GM20431 (cell line): ENCODE results near the gene ARHGAP27.
"Not testable (repeated sequence)": the region's sequence is repeated elsewhere in the genome, so short reads cannot be mapped to it uniquely, and the experiment has no call there.

Experiments used
- in situ Hi-C: fragments of 300-500 bp; cut with MseI, MboI; formaldehyde crosslinking; loops from one replicate; pipeline ENCODE4 v1.15.0; 2020; ENCODE audit warnings: low sequenced_read_pairs; ENCODE audit not compliant: unreplicated experiment

Gene ARHGAP27

GRCh38 chr17:45446872-45447625 is 14.4 kb upstream of the ARHGAP27 start:
- in situ Hi-C loops = not testable (repeated sequence)

- in situ Hi-C loops = not testable (repeated sequence)
Observed at GRCh38 chr17:45445901-45446743, 13.5 kb upstream of the ARHGAP27 start.

DNA sequence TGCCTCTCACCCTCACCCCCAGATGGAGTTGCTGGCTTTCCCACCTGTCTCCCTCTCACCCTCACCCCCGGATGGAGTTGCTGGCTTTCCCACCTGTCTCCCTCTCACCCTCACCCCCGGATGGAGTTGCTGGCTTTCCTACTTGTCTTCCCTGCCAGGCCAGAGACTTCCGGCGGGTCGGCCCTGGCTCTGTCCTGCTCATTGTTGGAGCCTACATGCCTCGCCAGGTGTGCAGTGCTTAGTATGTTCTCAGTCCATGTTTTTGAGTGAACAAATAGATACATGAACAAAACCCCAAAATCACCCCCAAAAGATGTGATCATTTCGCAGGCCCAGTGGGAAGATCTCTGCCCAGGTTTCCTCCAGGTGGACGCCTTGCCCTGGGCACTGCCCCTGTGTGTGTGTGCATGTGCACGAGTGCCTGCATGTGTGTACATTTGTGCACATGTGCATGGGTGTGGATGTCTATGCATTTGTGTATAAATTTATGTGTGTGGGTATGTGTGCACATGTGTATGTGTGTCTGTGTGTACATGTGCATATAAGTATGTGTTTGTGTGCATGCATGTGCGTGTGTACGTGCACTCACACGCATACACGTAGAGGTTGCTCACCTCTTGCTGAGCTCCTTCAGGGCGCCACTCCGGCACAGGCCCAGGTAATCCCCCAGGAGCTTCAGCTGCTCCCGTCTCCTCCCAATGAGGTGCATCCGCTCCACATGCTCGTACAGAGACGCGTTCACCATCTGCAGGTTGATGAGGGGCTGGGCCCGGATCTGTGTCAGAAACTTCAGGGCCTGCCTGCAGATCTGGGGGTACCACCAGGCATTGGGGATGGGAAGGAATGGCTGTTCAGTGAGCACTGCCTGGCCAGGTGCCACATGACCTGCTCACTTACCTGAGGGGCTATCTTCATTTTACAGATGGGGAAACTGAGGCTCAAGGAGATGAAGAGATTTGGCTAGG is 12.5 kb upstream of the ARHGAP27 start:
- in situ Hi-C loops = not testable (repeated sequence)

DNA sequence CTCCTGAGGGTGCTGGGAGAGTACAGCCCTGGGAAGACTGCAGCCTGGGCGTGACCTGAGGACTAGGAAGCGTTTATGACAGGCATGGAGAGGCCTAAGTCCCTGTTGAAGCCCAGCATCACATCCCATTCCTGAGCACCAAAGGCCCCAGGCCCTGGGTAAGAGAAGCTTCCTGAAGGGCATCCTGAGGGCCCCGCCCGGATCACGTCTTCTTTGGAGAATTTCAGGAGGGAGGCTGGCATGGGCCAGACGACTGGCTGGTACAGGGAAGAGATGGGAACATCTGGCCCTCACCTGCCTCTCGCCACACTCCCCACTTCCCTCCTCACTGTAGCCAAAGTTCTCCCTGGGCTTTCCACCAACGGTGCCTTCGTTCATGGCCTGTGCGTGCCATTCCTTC is 11.6 kb upstream of the ARHGAP27 start:
- in situ Hi-C loops = not testable (repeated sequence)

- in situ Hi-C loops = not testable (repeated sequence)
Observed at GRCh38 chr17:45443371-45444260, 10.9 kb upstream of the ARHGAP27 start.

DNA sequence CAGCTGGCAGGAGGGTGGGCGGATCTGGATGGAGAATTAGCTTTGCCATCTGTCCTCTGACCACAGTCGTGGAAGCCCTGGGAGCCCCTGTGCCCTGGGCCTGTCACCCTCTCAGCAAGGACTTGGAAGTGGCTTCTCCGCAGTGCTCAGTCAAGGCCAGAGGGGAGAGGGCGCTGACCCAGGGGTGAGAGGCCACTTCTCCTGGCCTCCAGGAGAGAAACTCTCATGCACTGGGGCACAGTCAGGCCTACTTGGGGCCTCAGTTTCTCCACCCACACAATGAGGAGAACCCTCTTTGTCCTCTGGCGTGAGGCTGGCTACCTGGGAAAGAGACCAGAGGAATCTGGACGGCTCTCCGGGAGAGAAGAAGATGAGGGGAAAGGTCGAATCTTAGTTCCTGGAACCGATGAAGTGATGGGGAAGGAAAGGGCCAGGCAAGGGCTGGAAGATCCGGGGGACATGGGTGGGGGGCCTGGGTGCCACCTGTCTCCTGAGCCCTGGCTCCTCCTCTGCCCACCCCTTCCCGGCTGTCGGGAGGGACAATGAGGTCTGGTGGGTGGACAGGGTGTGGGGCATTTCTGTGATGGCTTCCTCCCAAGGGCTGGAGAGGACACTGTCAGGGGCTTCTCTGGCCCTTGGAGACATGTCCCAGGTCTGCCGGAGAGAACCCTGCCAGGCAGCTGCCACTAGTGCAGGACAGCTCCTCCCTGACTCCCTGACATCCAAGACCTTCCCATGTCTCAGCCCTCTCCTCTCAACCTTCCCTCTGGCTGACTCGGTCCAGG is 9.0 kb upstream of the ARHGAP27 start:
- in situ Hi-C loops = no loop called here

GRCh38 chr17:45440839-45441515 is 8.3 kb upstream of the ARHGAP27 start:
- in situ Hi-C loops = not testable (repeated sequence)

GRCh38 chr17:45440161-45440778 is 7.6 kb upstream of the ARHGAP27 start:
- in situ Hi-C loops = no loop called here

GRCh38 chr17:45438931-45439610 is 6.4 kb upstream of the ARHGAP27 start:
- in situ Hi-C loops = no loop called here

DNA sequence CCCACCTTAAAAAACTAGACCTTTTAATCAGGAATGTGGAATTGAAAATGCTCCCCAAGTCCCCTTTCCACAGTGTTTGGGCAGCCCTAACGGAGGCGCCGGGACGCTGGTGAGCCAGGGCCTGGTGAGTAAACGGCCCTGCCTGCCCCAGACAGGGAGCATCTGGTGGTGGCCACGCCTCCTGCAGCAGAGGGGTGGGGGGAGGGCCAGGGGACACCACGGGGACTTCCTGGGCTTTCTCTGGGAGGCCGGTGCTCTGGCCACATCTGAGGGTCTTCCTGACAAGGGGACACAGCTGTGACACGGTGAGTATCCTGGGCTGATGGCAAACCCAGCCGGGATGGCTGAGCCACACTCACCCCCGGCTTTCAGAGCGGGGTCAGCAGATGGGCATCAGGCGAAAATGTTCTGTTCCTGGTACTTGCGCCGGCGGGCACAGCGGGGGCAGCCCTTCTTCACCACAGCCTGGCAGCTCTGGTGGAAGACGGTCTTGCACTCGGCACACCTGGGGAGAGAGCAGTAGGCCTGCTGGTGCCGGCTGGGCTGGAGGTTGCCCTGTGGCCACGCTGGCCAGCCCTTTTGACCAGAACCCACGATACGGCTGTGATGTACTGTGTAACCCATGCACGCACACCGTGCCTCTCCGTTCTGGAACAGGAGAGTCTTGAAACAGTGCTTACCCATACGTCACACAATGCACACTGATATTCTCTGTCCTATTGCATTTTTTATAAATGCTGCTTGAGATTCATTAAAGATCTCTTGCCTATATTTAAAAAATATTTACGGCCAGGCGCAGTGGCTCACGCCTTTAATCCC is 5.0 kb upstream of the ARHGAP27 start:
- in situ Hi-C loops = no loop called here

DNA sequence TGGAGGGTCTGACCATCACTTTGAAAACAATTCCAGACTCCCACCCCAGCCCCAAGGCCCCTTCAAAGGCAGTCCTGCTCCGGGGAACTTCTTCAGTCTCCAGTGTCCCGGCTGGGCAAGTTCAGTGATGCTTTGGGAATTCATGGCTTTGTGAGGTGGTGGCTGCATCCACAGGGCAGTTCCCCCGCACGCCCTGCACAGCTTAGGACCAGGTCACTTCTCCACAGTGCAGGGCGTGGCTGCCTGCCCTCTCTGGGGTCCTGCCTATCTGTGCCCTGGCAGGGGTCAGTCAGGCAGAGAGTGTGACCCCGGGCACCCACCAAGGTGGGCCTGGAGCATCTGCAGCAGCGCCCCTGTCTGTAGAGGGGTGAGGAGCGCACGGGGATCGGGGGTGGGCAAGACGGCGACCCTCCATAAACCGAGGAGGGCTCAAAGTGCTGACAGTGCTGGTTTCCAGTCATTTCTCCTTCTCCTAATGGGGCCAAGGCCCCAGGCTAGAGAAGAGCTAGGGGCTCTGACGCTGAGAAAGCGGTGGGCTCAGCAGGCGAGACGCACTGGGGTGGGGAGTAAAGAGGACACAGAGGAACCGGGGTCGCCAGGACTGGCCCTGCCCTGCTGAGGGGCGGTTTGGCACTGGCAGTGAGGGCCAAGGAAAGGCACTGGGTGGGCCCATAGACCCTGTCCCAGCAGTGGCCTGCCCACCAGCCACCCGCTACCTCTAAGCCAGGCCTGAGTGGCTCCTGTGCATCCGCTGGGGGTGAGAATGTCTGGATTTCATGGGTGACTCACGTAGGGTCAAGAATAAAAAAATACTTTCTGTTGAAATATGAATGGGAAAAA is 4.2 kb upstream of the ARHGAP27 start:
- in situ Hi-C loops = no loop called here

- in situ Hi-C loops = no loop called here
Observed at GRCh38 chr17:45436161-45436560, 3.5 kb upstream of the ARHGAP27 start.

GRCh38 chr17:45435481-45435880 is 2.8 kb upstream of the ARHGAP27 start:
- in situ Hi-C loops = no loop called here

DNA sequence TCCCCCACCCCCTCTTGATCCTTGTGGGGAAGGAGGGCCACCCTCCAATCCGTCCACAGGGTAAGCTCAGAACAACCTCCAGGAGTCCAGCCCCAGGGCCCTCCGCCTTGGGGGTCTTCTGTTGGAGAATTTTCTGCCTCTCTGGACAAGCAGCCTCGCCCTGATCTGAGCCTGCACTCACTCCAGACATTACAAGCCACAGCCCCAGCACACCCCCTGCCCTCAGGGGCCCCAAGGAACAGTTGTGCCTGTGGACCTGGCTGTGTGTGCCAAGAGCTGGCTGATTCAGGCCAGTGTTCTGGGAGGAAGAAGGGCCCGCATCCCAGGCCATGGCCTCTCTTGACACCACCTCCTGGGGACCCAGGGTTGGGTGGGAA is 477 bp upstream of the ARHGAP27 start:
- in situ Hi-C loops = no loop called here
